Peyer's patch (tissue), 4 donors: Measurements from ENCODE around the gene TMEM161A.
"Not testable (repeated sequence)": the region's sequence is repeated elsewhere in the genome, so short reads cannot be mapped to it uniquely, and the experiment has no call there.

ENCODE experiments used
- CTCF ChIP-seq, 6 experiments: fragments of 450-650 bp in 4 of 6; fragments of 200-600 bp in 2 of 6; sonication (generic) in 1 of 6; IDR thresholded peaks; one replicate each; pipeline ENCODE4 v1.5.1; 2017 to 2019; ENCODE audit warnings: antibody characterized with exemption in 6 of 6, mild to moderate bottlenecking in 3 of 6, moderate library complexity in 1 of 6
- POLR2A ChIP-seq, 2 donors: fragments of 450-650 bp; IDR thresholded peaks; one replicate each; pipeline ENCODE4 v1.5.1; 2017; ENCODE audit warnings: antibody characterized with exemption in 2 of 2, mild to moderate bottlenecking in 2 of 2, moderate library complexity in 2 of 2

DNA sequence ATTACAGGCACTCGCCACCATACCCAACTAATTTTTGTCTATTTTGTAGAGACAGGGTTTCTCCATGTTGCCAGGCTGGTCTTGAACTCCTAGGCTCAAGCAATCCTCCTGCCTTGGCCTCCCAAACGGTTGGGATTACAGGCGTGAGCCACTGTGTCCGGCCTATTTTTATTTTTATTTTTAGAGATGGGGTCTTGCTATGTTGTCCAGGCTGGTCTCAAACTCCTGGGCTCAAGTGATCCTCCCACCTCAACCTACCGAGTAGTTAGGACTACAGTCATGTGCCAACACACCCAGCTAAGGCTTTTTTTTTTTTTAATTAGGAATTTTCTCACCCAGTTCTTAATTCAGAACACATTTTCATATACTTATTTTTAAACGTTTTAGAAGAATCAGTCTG, 2.6 kb downstream of the TMEM161A start:
- TF ChIP-seq POLR2A, CTCF (IDR thresholded peaks at IDR 0.05): not testable (repeated sequence)
